ENCODE data around the gene KRT34. TPM values are rescaled to one million over a fixed set of nuclear protein-coding genes. Genes with fewer than 3 reads are reported as not detected.
"Not testable (repeated sequence)": the region's sequence is repeated elsewhere in the genome, so short reads cannot be mapped to it uniquely, and the experiment has no call there.

The KRT34 gene
- total RNA-seq, 1 donor, result not detected

- no peak for DNase-seq (ENCODE audit: low read depth in 2 of 3, low spot score in 2 of 3)
Observed at GRCh38 chr17:41369023-41369422, 13.1 kb downstream of the KRT34 start.

- no peak for DNase-seq (ENCODE audit: low read depth in 2 of 3, low spot score in 2 of 3)
Observed at GRCh38 chr17:41367426-41368075, 14.6 kb downstream of the KRT34 start.

GRCh38 chr17:41366070-41366469, 16.0 kb downstream of the KRT34 start:
- DNase-seq (ENCODE audit: low read depth in 2 of 3, low spot score in 2 of 3), result no peak

GRCh38 chr17:41363881-41364280, 18.2 kb downstream of the KRT34 start:
- no peak for DNase-seq (ENCODE audit: low read depth in 2 of 3, low spot score in 2 of 3)

- DNase-seq (ENCODE audit: low read depth in 2 of 3, low spot score in 2 of 3), result no peak
Observed at GRCh38 chr17:41360296-41360995, 21.7 kb downstream of the KRT34 start.

DNA sequence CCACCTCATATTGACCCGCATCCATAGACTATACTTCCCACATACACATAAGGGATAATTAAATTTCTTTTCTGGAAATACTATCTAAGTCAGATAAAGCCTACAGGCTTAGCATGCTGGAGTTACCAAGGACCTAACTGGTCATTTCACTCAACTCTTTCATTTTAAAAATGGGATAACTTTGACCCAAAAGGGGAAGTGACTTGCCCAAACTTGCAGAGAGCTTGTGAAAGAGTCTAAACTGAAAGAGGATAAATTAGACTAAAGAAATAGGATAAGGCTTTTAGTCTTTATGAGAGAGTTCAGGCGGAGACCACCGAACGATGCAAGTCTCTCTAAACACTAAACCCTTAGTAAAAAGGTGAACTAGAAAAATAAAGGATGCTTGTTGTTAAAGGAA, 27.6 kb downstream of the KRT34 start:
- DNase-seq (ENCODE audit: low read depth in 2 of 3, low spot score in 2 of 3), result no peak

- DNase-seq (ENCODE audit: low read depth in 2 of 3, low spot score in 2 of 3), result no peak
Observed at GRCh38 chr17:41352597-41353366, 29.3 kb downstream of the KRT34 start.

DNA sequence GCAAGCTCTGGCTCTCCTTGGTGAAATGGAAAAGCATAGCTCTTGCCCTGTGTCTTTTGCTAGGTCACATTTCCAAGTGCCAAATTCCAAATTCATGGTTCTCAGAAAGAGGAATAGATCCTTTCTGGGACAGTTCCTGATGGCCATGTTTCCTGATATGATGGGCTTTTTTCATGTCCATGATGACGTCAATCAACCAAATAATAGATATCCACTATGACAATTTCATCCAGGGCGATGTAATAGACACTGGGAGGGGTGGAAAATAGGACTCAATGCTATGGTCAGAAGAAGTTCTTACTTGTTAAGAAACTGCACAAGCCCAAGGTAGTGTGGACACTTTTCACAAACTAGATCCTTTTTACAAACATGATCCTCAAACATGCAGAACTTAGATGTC, 30.9 kb downstream of the KRT34 start:
- no peak for DNase-seq (ENCODE audit: low read depth in 2 of 3, low spot score in 2 of 3)

DNA sequence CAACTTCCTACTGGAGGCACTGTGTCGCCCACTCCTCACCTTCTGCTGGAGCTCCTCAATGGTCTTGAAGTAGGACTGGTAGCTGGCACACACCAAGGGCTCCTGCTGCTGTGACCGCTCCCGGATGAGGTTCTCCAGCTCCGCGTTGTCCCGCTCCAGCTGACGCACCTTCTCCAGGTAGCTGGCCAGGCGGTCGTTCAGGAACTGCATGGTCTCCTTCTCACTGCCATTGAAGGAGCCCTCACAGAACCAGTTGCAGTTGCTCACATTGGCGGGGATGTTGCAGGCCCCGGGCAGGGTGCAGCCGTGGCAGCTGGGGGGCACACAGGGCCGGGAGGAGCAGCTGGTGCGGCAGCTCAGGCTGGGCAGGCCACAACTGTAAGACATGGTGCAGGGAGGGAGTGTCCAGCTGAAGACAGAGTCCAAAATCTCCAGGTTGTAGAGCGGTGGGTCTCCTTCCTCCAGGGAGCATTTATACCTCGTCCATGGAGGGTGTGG, 31.7 kb downstream of the KRT34 start, which contains the start of gene KRT33A:
KRT33A (minus strand) TSS at position 448 of the 498 bp plus-strand sequence; CDS start at position 387, 61 bp downstream.
- DNase-seq (ENCODE audit: low read depth in 2 of 3, low spot score in 2 of 3), result not testable (repeated sequence)

DNA sequence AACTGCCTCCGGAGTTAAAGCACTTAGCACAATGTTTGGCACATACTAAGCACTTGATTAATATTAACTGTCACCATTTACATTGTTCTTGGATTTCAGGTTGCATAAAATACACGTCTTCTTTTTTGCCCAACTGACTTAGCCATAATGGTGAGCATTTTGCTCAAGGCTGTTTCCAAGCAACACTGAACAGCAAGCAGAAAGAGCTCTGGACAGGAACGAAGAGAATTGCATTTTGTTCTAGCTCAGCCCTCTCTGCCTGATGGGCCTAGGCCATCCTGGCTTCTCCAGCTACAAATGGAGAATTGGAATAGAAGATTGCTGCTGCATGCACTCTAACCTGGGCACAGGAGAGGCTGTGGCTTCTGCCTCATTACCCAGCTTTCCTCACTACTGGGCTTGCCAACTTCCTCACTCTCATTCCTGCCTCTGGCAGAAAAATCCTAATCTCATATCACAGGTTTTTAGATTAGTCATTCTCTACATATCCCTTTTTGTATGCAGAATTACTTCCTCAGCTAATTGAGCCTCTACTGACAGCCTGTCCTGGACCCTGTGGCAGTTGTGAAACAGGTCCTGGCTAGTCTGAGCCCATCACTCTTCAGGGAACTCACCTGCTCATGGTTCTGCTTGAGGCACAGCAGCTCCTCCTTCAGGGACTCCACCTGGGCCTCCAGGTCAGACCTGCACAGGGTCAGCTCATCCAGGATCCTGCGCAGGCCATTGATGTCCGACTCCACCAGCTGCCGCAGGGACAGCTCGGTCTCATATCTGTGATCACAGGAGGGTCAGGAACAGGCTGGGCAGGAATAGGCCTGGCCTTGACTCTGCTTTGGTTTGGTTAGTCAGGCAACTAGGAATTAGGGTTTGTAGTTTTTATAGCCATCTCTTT, 34.0 kb downstream of the KRT34 start:
- no peak for DNase-seq (ENCODE audit: low read depth in 2 of 3, low spot score in 2 of 3)

DNA sequence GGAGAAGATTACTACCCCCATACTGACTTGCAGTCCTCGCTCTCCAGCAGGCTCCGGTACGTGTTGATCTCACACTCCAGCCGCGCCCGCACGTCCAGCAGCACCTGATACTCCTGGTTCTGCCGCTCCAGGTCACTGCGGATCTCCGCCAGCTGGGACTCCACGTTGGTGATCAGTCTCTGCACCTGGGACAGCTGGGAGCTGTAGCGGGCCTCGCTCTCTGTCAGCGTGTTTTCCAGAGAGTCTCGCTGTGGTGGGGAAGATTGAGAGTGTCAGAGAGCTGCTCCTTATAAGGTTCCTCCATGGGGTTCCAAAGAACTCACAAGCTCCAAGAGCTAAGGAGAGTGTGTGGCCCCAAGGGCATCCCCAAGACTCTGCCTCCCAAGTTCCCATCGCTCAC, 35.7 kb downstream of the KRT34 start:
- DNase-seq (ENCODE audit: low read depth in 2 of 3, low spot score in 2 of 3), result not testable (repeated sequence)

GRCh38 chr17:41345992-41346391, 36.1 kb downstream of the KRT34 start:
- no peak for DNase-seq (ENCODE audit: low read depth in 2 of 3, low spot score in 2 of 3)

DNA sequence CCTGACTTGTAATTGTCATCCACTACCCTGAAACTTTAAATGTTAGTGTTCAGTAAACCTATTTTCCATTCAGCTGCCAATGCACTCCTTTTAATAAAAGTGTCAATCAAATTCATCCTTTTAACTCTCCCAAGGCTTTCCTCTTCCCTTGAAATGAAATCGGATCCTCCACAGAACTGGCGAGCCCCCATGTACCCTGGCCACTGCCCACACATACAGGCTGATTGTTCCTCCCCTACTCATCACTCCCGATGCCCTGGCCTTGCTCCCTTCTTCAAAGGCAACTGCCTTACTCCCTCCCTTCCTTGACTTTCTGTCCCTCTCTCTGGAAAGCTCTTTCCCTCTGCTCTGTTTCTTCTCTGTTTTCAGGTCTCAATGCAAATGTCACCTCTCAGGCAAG, 39.1 kb downstream of the KRT34 start:
- DNase-seq (ENCODE audit: low read depth in 2 of 3, low spot score in 2 of 3), result no peak

DNA sequence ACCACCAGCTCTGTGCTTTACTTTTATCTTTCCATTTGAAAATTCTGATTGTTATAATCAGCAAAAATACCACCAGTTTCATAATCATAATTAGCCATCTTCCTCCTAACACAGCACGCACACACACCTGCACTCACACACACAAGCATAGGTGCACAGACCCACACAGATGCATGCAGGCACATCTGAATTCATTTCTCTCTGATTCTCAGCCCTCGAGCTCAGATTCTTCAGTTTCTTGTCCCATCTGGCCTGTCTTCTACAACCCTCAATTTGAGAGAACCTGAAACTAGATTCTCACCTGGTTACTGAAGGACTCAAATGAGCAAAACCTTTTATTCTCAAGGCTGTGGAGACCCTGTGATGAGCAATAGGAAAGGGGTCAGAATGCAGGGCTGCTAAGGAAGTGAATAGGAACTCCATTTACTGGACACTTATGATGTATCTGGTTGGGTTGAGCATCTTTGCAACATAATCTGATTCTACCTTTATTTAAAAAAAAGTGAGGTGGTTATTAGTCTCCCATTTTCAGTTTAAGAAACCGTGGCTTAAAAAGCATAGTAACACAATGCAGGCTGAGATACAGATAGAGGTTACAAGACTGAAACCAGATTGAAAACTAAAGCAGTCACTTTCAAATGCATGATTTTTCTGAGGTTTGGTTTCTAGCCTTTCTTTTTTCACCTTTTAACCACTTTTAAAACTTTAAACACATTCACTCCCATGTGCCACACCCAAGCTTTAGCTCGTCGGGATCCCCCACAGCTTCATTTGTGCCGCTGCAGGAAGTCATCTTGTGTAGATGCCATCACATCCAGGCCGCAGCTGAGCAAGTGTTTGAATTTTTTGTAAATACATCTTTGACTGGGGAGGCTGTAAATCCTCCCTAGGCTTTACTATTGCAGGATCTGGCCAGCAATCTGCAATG, 40.9 kb downstream of the KRT34 start:
- DNase-seq (ENCODE audit: low read depth in 2 of 3, low spot score in 2 of 3), result no peak

DNA sequence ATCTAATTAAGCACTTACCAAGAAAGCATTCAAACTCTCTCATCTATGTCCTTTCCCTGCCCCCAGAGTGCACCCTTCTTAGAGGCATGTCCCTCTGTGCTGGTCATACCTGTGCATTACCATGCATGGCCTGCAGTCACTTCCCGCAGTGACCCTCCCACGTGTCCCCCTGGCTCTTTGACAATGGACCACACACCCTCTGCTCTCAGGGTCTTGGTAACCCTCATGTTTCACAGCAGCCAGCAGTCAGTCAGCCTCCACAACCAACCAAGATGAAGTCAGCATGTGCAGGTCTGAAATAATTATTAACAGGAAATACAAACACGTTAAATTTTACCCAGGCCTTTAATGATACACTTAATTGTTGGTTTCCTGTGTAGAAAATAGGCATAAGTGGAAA, 41.6 kb downstream of the KRT34 start:
- no peak for DNase-seq (ENCODE audit: low read depth in 2 of 3, low spot score in 2 of 3)

- no peak for DNase-seq (ENCODE audit: low read depth in 2 of 3, low spot score in 2 of 3)
Observed at GRCh38 chr17:41339571-41340172, 42.4 kb downstream of the KRT34 start.

DNA sequence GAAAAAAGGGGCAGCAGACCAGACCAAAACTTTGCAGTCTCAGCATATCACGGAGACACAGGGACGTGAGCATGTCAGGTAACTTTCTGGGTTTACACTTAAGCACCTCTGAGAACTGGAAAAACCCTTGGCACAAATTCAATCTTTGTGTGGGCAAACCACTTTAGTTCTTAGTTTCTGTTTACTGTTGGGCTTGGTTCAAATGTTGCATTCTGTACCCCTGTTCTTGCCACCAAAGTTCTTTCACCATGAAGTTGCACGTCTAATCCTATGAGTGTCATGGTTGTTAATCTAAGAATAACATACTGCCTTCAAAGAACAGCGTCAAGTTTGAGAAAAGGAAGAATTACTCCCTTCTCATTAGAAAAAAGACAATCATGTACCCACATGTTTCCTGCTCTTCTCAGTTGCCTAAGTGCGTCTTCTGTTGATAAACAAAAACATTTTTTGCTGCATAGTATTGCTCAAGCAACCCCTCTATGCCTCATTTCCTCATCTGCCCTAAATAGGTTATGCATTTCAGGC, 43.1 kb downstream of the KRT34 start:
- peak; percentile 29 to 54 (median 40) for DNase-seq (ENCODE audit: low read depth in 2 of 3, low spot score in 2 of 3)

GRCh38 chr17:41335747-41336146, 46.4 kb downstream of the KRT34 start:
- DNase-seq (ENCODE audit: low read depth in 2 of 3, low spot score in 2 of 3), result no peak
